GM03348 (cell line): ENCODE results near the gene FBLL1.
A peak's percentile ranks its signal among the peaks of the same experiment; 100 is the strongest.
"Not testable (repeated sequence)": the region's sequence is repeated elsewhere in the genome, so short reads cannot be mapped to it uniquely, and the experiment has no call there.

Source experiments
- DNase-seq: peaks from one replicate; pipeline ENCODE4 v3.0.0; 2012; ENCODE audit warnings: low spot score

Gene FBLL1

DNA sequence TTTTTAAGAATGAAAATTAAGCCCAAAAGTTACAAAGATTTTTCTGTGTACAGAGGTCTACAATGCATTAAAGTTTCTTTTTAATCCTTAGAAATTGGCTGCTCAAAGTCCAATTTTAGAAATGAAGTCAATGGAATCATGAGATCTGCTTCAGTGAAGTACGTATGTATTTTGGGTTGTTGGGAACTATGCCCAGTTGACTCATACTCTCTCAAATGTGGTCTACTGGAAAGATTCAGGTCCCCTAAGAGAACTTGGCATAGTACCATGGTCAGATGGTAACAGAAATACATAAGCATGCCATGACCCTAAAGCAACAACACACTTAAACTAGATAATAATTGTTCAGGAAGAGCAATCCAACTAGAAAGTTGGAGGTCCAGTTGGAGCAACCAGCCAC lies 23.0 kb downstream of the FBLL1 start:
- DNase-seq: peak; percentile 35

DNA sequence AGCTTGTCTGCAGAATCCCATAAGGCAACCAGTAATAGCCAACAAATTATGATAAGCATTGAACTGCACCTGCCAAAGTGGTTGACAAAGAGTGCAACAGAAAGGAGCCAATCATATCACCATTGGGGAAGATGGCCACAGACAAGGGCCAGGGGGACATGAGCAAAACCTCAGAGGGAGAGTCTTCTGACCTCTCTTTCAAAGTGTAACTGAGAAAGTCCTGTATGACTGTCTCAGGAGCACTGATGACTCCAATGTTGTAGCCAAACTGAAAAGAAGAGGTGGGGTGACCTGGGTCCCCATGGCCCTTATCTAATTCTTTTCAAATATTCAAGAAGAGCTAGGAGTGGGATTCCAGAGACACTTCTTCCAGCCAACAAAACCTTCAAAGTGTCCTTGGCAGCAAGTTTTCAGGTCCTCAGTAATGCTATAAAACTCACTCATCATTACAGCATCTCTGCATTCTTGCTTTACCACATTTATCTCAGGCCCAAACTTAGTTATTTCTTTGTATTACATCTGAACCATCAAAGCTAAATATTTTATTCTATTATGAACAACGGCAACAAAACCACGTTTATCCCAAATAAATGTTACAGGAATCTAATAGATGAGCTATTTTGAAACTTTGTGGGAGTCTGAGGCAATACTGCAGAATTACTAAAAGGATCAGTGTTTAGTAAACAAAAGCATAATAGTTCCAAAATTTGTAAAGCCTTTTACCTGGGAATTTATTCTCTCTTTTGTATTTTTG lies 24.4 kb downstream of the FBLL1 start:
- DNase-seq: no peak

DNA sequence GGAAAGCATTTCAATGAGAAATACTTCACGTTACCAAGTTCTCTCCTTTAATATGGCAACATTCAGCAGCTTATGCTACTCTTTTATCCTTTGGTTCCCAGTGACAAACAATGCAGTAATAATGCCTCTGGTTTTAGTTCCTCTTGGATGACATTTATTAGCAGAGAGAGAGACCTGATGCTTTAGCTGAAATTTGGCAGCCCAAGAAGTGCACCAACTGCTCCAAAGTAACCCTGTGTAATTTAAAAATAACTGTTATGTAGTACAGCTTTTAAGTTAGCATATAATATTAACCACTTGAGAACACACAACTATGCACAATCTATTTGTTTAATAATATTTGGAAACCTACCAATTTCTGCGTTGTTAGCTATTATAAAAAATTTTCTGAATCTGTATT lies 28.3 kb downstream of the FBLL1 start:
- DNase-seq: no peak

- DNase-seq: no peak
Measured at GRCh38 chr5:168562279-168562678, 33.2 kb downstream of the FBLL1 start.

DNA sequence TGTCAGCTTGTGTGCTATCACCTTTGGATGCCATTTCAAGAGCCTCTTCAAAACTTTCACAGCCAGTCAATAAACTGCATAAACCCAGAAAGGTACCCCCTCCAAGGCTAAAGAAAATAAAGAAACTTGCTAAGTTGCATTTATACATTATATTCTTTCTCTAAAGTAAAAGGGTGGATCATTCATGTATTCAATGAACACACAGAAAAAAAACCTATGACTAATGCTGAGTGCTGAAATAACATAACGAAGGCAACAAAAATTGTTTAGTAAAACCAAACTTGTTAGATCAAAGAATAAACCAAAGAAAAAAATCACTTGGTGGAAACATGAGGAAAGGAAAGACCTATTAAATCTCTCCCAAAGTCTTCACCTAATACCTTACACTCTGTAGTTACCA lies 34.9 kb downstream of the FBLL1 start:
- no peak for DNase-seq

DNA sequence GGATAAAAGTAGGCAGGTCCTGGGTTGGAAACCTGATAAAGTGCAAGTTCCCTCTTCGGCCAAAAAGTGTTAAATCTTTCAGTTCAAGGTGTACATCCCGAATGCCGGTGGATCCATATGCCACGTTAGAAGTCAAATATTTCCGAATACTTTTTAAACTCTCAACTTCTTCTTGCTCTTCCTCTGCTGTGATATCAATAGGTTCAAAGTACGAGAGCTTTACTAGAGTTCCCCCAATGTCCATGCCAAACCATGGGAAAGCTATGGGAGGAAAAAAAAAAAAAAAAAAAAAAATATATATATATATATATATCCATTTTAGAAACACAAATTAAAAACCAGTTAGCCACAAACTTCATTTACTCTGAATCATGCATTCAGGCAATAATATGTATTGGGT lies 39.6 kb downstream of the FBLL1 start:
- DNase-seq: no peak

GRCh38 chr5:168570490-168571328 lies 41.6 kb downstream of the FBLL1 start:
- DNase-seq: no peak

DNA sequence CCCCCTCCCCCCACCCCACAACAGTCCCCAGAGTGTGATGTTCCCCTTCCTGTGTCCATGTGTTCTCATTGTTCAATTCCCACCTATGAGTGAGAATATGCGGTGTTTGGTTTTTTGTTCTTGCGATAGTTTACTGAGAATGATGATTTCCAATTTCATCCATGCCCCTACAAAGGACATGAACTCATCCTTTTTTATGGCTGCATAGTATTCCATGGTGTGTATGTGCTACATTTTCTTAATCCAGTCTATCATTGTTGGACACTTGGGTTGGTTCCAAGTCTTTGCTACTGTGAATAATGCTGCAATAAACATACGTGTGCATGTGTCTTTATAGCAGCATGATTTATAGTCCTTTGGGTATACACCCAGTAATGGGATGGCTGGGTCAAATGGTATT lies 44.6 kb downstream of the FBLL1 start:
- DNase-seq: not testable (repeated sequence)

DNA sequence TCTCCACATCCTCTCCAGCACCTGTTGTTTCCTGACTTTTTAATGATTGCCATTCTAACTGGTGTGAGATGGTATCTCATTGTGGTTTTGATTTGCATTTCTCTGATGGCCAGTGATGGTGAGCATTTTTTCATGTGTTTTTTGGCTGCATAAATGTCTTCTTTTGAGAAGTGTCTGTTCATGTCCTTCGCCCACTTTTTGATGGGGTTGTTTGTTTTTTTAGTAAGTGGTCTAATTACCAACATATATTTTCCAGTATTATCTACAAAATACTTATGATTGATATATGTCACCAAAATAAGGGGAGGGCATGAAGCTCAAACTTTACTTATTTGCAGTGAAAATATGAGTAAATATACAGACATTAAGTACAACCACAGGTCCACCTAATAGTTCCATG lies 45.1 kb downstream of the FBLL1 start:
- not testable (repeated sequence) for DNase-seq

- DNase-seq: no peak
Measured at GRCh38 chr5:168575391-168576372, 46.6 kb downstream of the FBLL1 start.

DNA sequence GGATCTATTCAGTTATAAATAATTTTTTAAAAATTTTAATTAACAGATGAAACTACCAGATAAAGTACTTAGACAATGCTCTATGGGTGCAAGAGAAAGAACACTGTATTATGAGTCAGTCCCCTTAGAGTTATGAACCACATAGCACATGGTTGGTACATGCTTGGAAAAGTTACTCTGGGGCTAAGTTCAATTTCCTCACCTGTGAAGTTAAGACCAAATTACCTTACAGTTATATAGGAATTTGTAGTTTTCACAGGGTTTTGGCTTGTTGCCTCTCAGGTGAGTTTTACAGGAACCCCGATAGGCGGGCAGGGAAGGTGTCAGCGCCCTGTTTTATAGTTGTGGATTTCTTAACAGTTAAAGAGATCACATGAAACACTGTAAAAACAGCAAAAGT lies 48.9 kb downstream of the FBLL1 start:
- peak; percentile 30 for DNase-seq

GRCh38 chr5:168578538-168579487 lies 49.7 kb downstream of the FBLL1 start, which contains the start of gene PANK3:
Gene PANK3 (minus strand): TSS chr5:168579368. CDS start chr5:168579283, 85 bp downstream.
- peak; percentile 96 for DNase-seq

DNA sequence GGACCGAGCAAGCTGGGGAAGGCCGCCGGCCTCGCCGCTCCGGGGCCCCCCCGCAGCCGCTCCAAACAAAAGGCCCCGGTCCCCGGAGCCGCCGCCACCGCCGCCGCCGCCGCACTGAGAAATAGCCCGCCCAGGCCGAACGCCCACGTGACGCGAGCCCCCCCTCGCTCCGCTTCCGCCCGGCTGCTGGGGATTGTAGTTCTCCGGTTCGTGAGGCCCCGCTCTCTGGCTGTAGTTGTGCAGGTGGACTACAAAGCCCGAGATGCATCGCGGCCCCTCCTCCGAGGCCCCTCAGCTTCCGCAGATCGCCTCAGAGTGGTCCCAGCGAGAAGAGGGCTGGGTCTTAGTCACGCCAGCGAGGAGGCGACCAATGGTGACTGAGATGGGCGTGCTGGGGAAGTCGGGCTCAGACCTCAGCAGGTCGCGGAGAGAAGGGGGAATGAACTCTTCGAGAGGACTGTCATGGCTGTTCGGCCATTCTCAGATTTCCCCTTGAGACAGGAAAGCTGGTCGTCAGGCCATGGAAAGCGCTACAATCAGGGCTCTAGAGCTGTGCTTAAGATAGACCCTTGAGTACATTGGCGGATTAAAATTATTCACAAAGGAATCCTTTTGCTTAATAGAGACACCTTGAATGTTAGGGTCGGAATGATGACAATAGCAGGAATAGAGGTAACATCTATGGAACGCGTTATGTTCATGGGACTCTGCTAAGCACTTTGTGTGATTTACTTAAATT lies 50.6 kb downstream of the FBLL1 start:
- peak; percentile 99 for DNase-seq

- DNase-seq: no peak
Measured at GRCh38 chr5:168580227-168580508, 51.1 kb downstream of the FBLL1 start.
